Esophagus squamous epithelium (tissue), 5 donors: Measurements from ENCODE around the gene ECSCR. TPM values are rescaled to one million over a fixed set of nuclear protein-coding genes. Genes with fewer than 3 reads are reported as not detected.
"Not testable (repeated sequence)": the region's sequence is repeated elsewhere in the genome, so short reads cannot be mapped to it uniquely, and the experiment has no call there.

ENCODE experiments used
- DNase-seq: peaks from one replicate; lab custom pipeline; 2025; lab: John Stamatoyannopoulos, UW
- H3K27ac ChIP-seq, 4 donors: fragments of 200-600 bp; sonication (generic); one replicate each; pipeline ENCODE4 v1.5.1; 2016 to 2019; ENCODE audit warnings: mild to moderate bottlenecking in 1 of 4
- H3K27me3 ChIP-seq, 4 donors: fragments of 200-600 bp; sonication (generic); 1 replicate in 3 of 4; 2 replicates in 1 of 4; pipeline versions ENCODE4 v1.5.1 to v1.6.0; 2017 to 2021; ENCODE audit warnings: antibody characterized with exemption in 1 of 4
- H3K36me3 ChIP-seq, 3 donors: fragments of 200-600 bp; sonication (generic); one replicate each; pipeline ENCODE4 v1.5.1; 2016 to 2019
- H3K4me1 ChIP-seq, 3 donors: fragments of 200-600 bp; sonication (generic); one replicate each; pipeline ENCODE4 v1.5.1; 2017 to 2019
- H3K4me3 ChIP-seq, 4 donors: fragments of 200-600 bp; sonication (generic); 1 replicate in 3 of 4; 2 replicates in 1 of 4; pipeline ENCODE4 v1.5.1; 2016 to 2019; ENCODE audit warnings: mild to moderate bottlenecking in 2 of 4, moderate library complexity in 1 of 4
- H3K9me3 ChIP-seq, 3 donors: fragments of 200-600 bp; sonication (generic); one replicate each; pipeline ENCODE4 v1.5.1; 2016 to 2019
- CTCF ChIP-seq, 6 experiments: fragments of 450-650 bp in 4 of 6; fragments of 200-600 bp in 2 of 6; sonication (generic) in 2 of 6; IDR thresholded peaks; one replicate each; pipeline ENCODE4 v1.5.1; 2016 to 2019; ENCODE audit warnings: antibody characterized with exemption in 6 of 6, mild to moderate bottlenecking in 4 of 6, moderate library complexity in 4 of 6
- POLR2A ChIP-seq, 4 donors: fragments of 450-650 bp; IDR thresholded peaks; one replicate each; pipeline ENCODE4 v1.6.1; 2017; ENCODE audit warnings: antibody characterized with exemption in 4 of 4, mild to moderate bottlenecking in 4 of 4, moderate library complexity in 3 of 4
- WGBS, 2 donors: methylation state at CpG; one replicate each; pipeline ENCODE4 v1.1.5; 2018; 5-methylcytosine and 5-hydroxymethylcytosine counted together
- intact Hi-C: fragments of 100-400 bp; cut with DNase I; formaldehyde crosslinking; loops from one replicate; pipeline ENCODE4 v1.15.0; 2022
- total RNA-seq, 4 donors: library from RNA; depleted of rRNA; stranded (reverse); fragments of >200 nt; gene quantifications; one replicate each; pipeline ENCODE4 v1.1.0, GENCODE V29; 2016
- donor health status: DM: yes; HTN: yes; CAD: no.

ECSCR gene
- 10 to 100 TPM in 2 of 4 donors, 1 to 10 TPM in 2; 1.7 to 19.5 (median 6.9) TPM for total RNA-seq

- Histone ChIP-seq H3K4me1 (peaks cover 0 to 27% (median 4%) of the 10 kb centered on the region in 3 donors), H3K36me3 (no peaks in the 10 kb centered on the region), H3K27ac (peak within 1 kb of the TSS; percentile 50 to 82 (median 72)), H3K27me3 (no peaks in the 10 kb centered on the region), H3K9me3 (no peaks in the 10 kb centered on the region), H3K4me3 (peak within 1 kb of the TSS in 3 of 4 donors; percentile 28 to 51 (median 37))
- intact Hi-C loops: no loop called here
- no peak for DNase-seq
- WGBS, 2 donors: 75 to 80% methylated on average over 8 to 9 of the region's 10 CpGs
- TF ChIP-seq POLR2A (IDR thresholded peaks at IDR 0.05): no peak
Measured at GRCh38 chr5:139462586-139463276, at the start of gene ECSCR. Gene ECSCR (minus strand): TSS chr5:139462743. CDS start chr5:139462670, 73 bp downstream.

GRCh38 chr5:139504722-139505121 lies 42.2 kb upstream of the ECSCR start:
- H3K9me3 ChIP-seq, H3K4me3 ChIP-seq, H3K27me3 ChIP-seq, H3K27ac ChIP-seq, intact Hi-C loops, DNase-seq, H3K4me1 ChIP-seq, H3K36me3 ChIP-seq: not testable (repeated sequence)
- 91 to 94% methylated on average over 2 to 5 of the region's 5 CpGs for WGBS, 2 donors

GRCh38 chr5:139503879-139504278 lies 41.3 kb upstream of the ECSCR start:
- H3K27ac ChIP-seq, H3K27me3 ChIP-seq, H3K4me1 ChIP-seq, H3K36me3 ChIP-seq, H3K9me3 ChIP-seq, H3K4me3 ChIP-seq, DNase-seq, intact Hi-C loops: not testable (repeated sequence)
- WGBS, 2 donors: 82 to 90% methylated on average over 14 to 15 of the region's 15 CpGs

GRCh38 chr5:139503036-139503817 lies 40.7 kb upstream of the ECSCR start:
- 85 to 93% methylated on average over 13 to 14 of the region's 15 CpGs for WGBS, 2 donors
- intact Hi-C loops, H3K9me3 ChIP-seq, H3K27ac ChIP-seq, H3K36me3 ChIP-seq, H3K4me1 ChIP-seq, H3K4me3 ChIP-seq, H3K27me3 ChIP-seq, DNase-seq: not testable (repeated sequence)

GRCh38 chr5:139501381-139501780 lies 38.8 kb upstream of the ECSCR start:
- intact Hi-C loops: no loop called here
- peaks cover 0 to under 1% (median 0%) of the 10 kb centered on the region in 3 donors for H3K4me1 ChIP-seq
- H3K4me3 ChIP-seq: no peak overlapping the region
- DNase-seq: no peak
- 84 to 85% methylated on average over 4 of the region's 4 CpGs for WGBS, 2 donors
- H3K27me3 ChIP-seq: no peaks in the 10 kb centered on the region
- H3K36me3 ChIP-seq: no peaks in the 10 kb centered on the region
- H3K27ac ChIP-seq: no peak overlapping the region
- TF ChIP-seq POLR2A (IDR thresholded peaks at IDR 0.05) (no peak), CTCF (IDR thresholded peaks at IDR 0.05) (no peak)
- H3K9me3 ChIP-seq: no peaks in the 10 kb centered on the region

GRCh38 chr5:139495638-139496435 lies 33.3 kb upstream of the ECSCR start:
- no peaks in the 10 kb centered on the region for H3K9me3 ChIP-seq
- peaks cover 8 to 42% (median 29%) of the 10 kb centered on the region in 3 donors for H3K4me1 ChIP-seq
- H3K27me3 ChIP-seq: no peaks in the 10 kb centered on the region
- H3K36me3 ChIP-seq: no peaks in the 10 kb centered on the region
- no peak overlapping the region for H3K4me3 ChIP-seq
- no peak for DNase-seq
- peak overlapping the region; percentile 64 to 77 (median 68) for H3K27ac ChIP-seq
- WGBS, 2 donors: 50 to 54% methylated on average over 3 of the region's 3 CpGs
- intact Hi-C loops: no loop called here
- TF ChIP-seq CTCF (IDR thresholded peaks at IDR 0.05) (no peak), POLR2A (IDR thresholded peaks at IDR 0.05) (no peak)
